Mammary epithelial cell (primary cell): ENCODE data around the gene BCAS3.

Experiments used
- EZH2 ChIP-seq: IDR thresholded peaks from 2 replicates; pipeline ENCODE4 v1.6.1; 2012; ENCODE audit warnings: low read length, inconsistent platforms, borderline replicate concordance
- TF ChIP-seq, protein P1 (sequence below), 2 donors: IDR thresholded peaks in 1 of 2; conservative IDR thresholded peaks in 1 of 2; 2 replicates each; pipeline ENCODE4 v1.5.1; 2011 to 2012; ENCODE audit warnings: inconsistent platforms in 2 of 2, low read length in 2 of 2, mild to moderate bottlenecking in 2 of 2, control low read depth in 1 of 2, low read depth in 1 of 2; ENCODE audit not compliant: insufficient read depth in 1 of 2; ENCODE audit errors: extremely low read depth in 1 of 2

GRCh38 chr17:60645918-60646523 lies 31.6 kb upstream of the BCAS3 start:
- TF ChIP-seq, protein P1, sequence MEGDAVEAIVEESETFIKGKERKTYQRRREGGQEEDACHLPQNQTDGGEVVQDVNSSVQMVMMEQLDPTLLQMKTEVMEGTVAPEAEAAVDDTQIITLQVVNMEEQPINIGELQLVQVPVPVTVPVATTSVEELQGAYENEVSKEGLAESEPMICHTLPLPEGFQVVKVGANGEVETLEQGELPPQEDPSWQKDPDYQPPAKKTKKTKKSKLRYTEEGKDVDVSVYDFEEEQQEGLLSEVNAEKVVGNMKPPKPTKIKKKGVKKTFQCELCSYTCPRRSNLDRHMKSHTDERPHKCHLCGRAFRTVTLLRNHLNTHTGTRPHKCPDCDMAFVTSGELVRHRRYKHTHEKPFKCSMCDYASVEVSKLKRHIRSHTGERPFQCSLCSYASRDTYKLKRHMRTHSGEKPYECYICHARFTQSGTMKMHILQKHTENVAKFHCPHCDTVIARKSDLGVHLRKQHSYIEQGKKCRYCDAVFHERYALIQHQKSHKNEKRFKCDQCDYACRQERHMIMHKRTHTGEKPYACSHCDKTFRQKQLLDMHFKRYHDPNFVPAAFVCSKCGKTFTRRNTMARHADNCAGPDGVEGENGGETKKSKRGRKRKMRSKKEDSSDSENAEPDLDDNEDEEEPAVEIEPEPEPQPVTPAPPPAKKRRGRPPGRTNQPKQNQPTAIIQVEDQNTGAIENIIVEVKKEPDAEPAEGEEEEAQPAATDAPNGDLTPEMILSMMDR (conservative IDR thresholded peaks at IDR 0.05 in 1 of 2, IDR thresholded peaks at IDR 0.05 in 1 of 2; ENCODE audit: extremely low read depth in 1 of 2, insufficient read depth in 1 of 2, low read depth in 1 of 2, low read length in 2 of 2) = no peak
- no peak for TF ChIP-seq EZH2
